ENCODE measurements around the gene TWSG1. TPM values are rescaled to one million over a fixed set of nuclear protein-coding genes. Genes with fewer than 3 reads are reported as not detected.

Gene TWSG1
- total RNA-seq, 1 donor from 2014 or later = 37.6 TPM

- H3K27me3 ChIP-seq = no peaks in the 10 kb centered on the region
- peaks cover 5% of the 10 kb centered on the region for H3K4me1 ChIP-seq
- H3K4me3 ChIP-seq = no peak overlapping the region
- peaks cover 6% of the 10 kb centered on the region for H3K36me3 ChIP-seq
- ATAC-seq (no peak), DNase-seq (no peak)
- H3K9me3 ChIP-seq = no peaks in the 10 kb centered on the region
- no peak overlapping the region for H3K27ac ChIP-seq
- no peak for TF ChIP-seq CTCF (IDR thresholded peaks at IDR 0.05)
- intact Hi-C loops (cut with DNase I) = no loop called here
Measured at GRCh38 chr18:9343577-9343976, 9.0 kb downstream of the TWSG1 start.

- Histone ChIP-seq H3K9me3 (no peaks in the 10 kb centered on the region), H3K27ac (no peak overlapping the region), H3K27me3 (no peaks in the 10 kb centered on the region), H3K36me3 (no peaks in the 10 kb centered on the region), H3K4me1 (peaks cover 9% of the 10 kb centered on the region), H3K4me3 (no peak overlapping the region)
- intact Hi-C loops (cut with DNase I) = no loop called here
- DNase-seq = no peak
- no peak for ATAC-seq
- no peak for TF ChIP-seq CTCF (IDR thresholded peaks at IDR 0.05)
Measured at GRCh38 chr18:9346775-9347174, 12.2 kb downstream of the TWSG1 start.

- Histone ChIP-seq H3K36me3 (no peaks in the 10 kb centered on the region), H3K9me3 (no peaks in the 10 kb centered on the region), H3K27me3 (no peaks in the 10 kb centered on the region), H3K27ac (no peak overlapping the region), H3K4me1 (peaks cover 9% of the 10 kb centered on the region), H3K4me3 (no peak overlapping the region)
- DNase-seq (no peak), ATAC-seq (no peak)
- intact Hi-C loops (cut with DNase I) = no loop called here
- TF ChIP-seq CTCF (IDR thresholded peaks at IDR 0.05) = no peak
Measured at GRCh38 chr18:9348079-9348671, 13.6 kb downstream of the TWSG1 start.

- no peak overlapping the region for H3K27ac ChIP-seq
- H3K9me3 ChIP-seq = no peaks in the 10 kb centered on the region
- DNase-seq (no peak), ATAC-seq (no peak)
- no peak for TF ChIP-seq CTCF (IDR thresholded peaks at IDR 0.05)
- no peaks in the 10 kb centered on the region for H3K36me3 ChIP-seq
- intact Hi-C loops (cut with DNase I) = no loop called here
- peaks cover 9% of the 10 kb centered on the region for H3K4me1 ChIP-seq
- no peaks in the 10 kb centered on the region for H3K27me3 ChIP-seq
- H3K4me3 ChIP-seq = no peak overlapping the region
Measured at GRCh38 chr18:9348766-9349165, 14.2 kb downstream of the TWSG1 start.

- intact Hi-C loops (cut with DNase I) = no loop called here
- no peak overlapping the region for H3K27ac ChIP-seq
Measured at GRCh38 chr18:9353596-9353995, 19.0 kb downstream of the TWSG1 start.

More at GRCh38 chr18:9353596-9353995, 19.0 kb downstream of the TWSG1 start:
- Histone ChIP-seq H3K4me3 (no peak overlapping the region), H3K36me3 (no peaks in the 10 kb centered on the region), H3K4me1 (peaks cover 4% of the 10 kb centered on the region), H3K9me3 (no peaks in the 10 kb centered on the region), H3K27me3 (no peaks in the 10 kb centered on the region)
- peak; percentile 70 for ATAC-seq
- TF ChIP-seq CTCF (IDR thresholded peaks at IDR 0.05) = no peak
- DNase-seq = no peak
